ENCODE measurements around the gene DES. TPM values are rescaled to one million over a fixed set of nuclear protein-coding genes. Genes with fewer than 3 reads are reported as not detected.
"Not testable (repeated sequence)": the region's sequence is repeated elsewhere in the genome, so short reads cannot be mapped to it uniquely, and the experiment has no call there.

Gene DES
- total RNA-seq, 1 donor from 2014 or later = 9.3 TPM

GRCh38 chr2:219387306-219388120 lies 30.7 kb upstream of the DES start, which contains the start of gene DNPEP:
TSS of gene DNPEP (minus strand) at chr2:219387912. CDS start at chr2:219387794, 118 bp downstream.
- peak within 1 kb of the TSS; percentile 91 for H3K27ac Mint-ChIP-seq
- TF ChIP-seq CTCF (conservative IDR thresholded peaks at IDR 0.05) = no peak
- peak within 1 kb of the TSS; percentile 95 for H3K4me3 Mint-ChIP-seq
- DNase-seq (ENCODE audit: extremely low spot score, unreplicated experiment) = peak; percentile 98
- H3K27me3 Mint-ChIP-seq = no peaks in the 10 kb centered on the region
- H3K9me3 Mint-ChIP-seq = no peaks in the 10 kb centered on the region
- peaks cover 9% of the 10 kb centered on the region for H3K36me3 Mint-ChIP-seq
- H3K4me1 Mint-ChIP-seq (ENCODE audit: unreplicated experiment) = peaks cover 10% of the 10 kb centered on the region

- Mint-ChIP-seq H3K27me3 (no peaks in the 10 kb centered on the region), H3K36me3 (peaks cover 9% of the 10 kb centered on the region), H3K4me1 (ENCODE audit: unreplicated experiment) (peaks cover 7% of the 10 kb centered on the region), H3K9me3 (no peaks in the 10 kb centered on the region), H3K27ac (peak overlapping the region; percentile 87), H3K4me3 (peak overlapping the region; percentile 86)
- peak; percentile 75 for TF ChIP-seq CTCF (conservative IDR thresholded peaks at IDR 0.05)
- DNase-seq (ENCODE audit: extremely low spot score, unreplicated experiment) = peak; percentile 99
Observed at GRCh38 chr2:219388121-219388906, 29.9 kb upstream of the DES start.

GRCh38 chr2:219388907-219389156 lies 29.3 kb upstream of the DES start:
- Mint-ChIP-seq H3K27ac (peak overlapping the region; percentile 87), H3K36me3 (peaks cover 4% of the 10 kb centered on the region), H3K9me3 (no peaks in the 10 kb centered on the region), H3K4me1 (ENCODE audit: unreplicated experiment) (peaks cover 7% of the 10 kb centered on the region), H3K27me3 (no peaks in the 10 kb centered on the region), H3K4me3 (peak overlapping the region; percentile 86)
- no peak for DNase-seq (ENCODE audit: extremely low spot score, unreplicated experiment)
- no peak for TF ChIP-seq CTCF (conservative IDR thresholded peaks at IDR 0.05)

- H3K36me3 Mint-ChIP-seq = no peaks in the 10 kb centered on the region
- no peaks in the 10 kb centered on the region for H3K27me3 Mint-ChIP-seq
- H3K4me1 Mint-ChIP-seq (ENCODE audit: unreplicated experiment) = peaks cover 5% of the 10 kb centered on the region
- no peak for TF ChIP-seq CTCF (conservative IDR thresholded peaks at IDR 0.05)
- H3K9me3 Mint-ChIP-seq = no peaks in the 10 kb centered on the region
- H3K27ac Mint-ChIP-seq = no peak overlapping the region
- H3K4me3 Mint-ChIP-seq = no peak overlapping the region
- no peak for DNase-seq (ENCODE audit: extremely low spot score, unreplicated experiment)
Observed at GRCh38 chr2:219392754-219393153, 25.4 kb upstream of the DES start.

GRCh38 chr2:219395056-219395455 lies 23.1 kb upstream of the DES start:
- H3K4me3 Mint-ChIP-seq, H3K27me3 Mint-ChIP-seq: not testable (repeated sequence)
- peaks cover 17% of the 10 kb centered on the region for H3K4me1 Mint-ChIP-seq (ENCODE audit: unreplicated experiment)

GRCh38 chr2:219395609-219396008 lies 22.6 kb upstream of the DES start:
- H3K36me3 Mint-ChIP-seq = no peaks in the 10 kb centered on the region
- no peak for TF ChIP-seq CTCF (conservative IDR thresholded peaks at IDR 0.05)
- DNase-seq (ENCODE audit: extremely low spot score, unreplicated experiment) = no peak
- H3K27ac Mint-ChIP-seq = no peak overlapping the region
- H3K27me3 Mint-ChIP-seq = no peaks in the 10 kb centered on the region
- H3K9me3 Mint-ChIP-seq = no peaks in the 10 kb centered on the region
- no peak overlapping the region for H3K4me3 Mint-ChIP-seq
- H3K4me1 Mint-ChIP-seq (ENCODE audit: unreplicated experiment) = peaks cover 21% of the 10 kb centered on the region

More at GRCh38 chr2:219395056-219395455, 23.1 kb upstream of the DES start:
- H3K36me3 Mint-ChIP-seq; DNase-seq (ENCODE audit: extremely low spot score, unreplicated experiment); H3K27ac Mint-ChIP-seq; H3K9me3 Mint-ChIP-seq: not testable (repeated sequence)
